HUES6 (cell line): ENCODE results near the gene KCTD1.

Experiments
- H3K27ac ChIP-seq: 2 replicates; pipeline ENCODE4 v1.7.0; 2013; ENCODE audit warnings: low read depth, mild to moderate bottlenecking, low read length, inconsistent platforms
- H3K27me3 ChIP-seq: 2 replicates; pipeline ENCODE4 v1.6.1; 2013; ENCODE audit warnings: low read length; ENCODE audit not compliant: control insufficient read depth, insufficient read depth
- H3K36me3 ChIP-seq: 2 replicates; pipeline ENCODE4 v1.6.1; 2013; ENCODE audit warnings: low read length; ENCODE audit not compliant: control insufficient read depth, insufficient read depth
- H3K4me1 ChIP-seq: 2 replicates; pipeline ENCODE4 v1.6.1; 2013; ENCODE audit warnings: low read length; ENCODE audit not compliant: control insufficient read depth, insufficient read depth
- H3K4me3 ChIP-seq: 2 replicates; pipeline ENCODE4 v1.5.1; 2013; ENCODE audit warnings: low read depth, low read length
- H3K9ac ChIP-seq: one replicate; pipeline ENCODE4 v1.6.1; 2013; ENCODE audit warnings: mild to moderate bottlenecking, low read length
- H3K9me3 ChIP-seq: 2 replicates; pipeline ENCODE4 v1.6.1; 2013; ENCODE audit warnings: low read depth, low read length; ENCODE audit not compliant: control insufficient read depth, insufficient read depth

The KCTD1 gene

GRCh38 chr18:26455639-26456038, 92.7 kb downstream of the KCTD1 start:
- H3K4me1 ChIP-seq: peaks cover 10% of the 10 kb centered on the region
- peaks cover 3% of the 10 kb centered on the region; the same call in 1 of the 2 replicates for H3K27me3 ChIP-seq
- H3K9ac ChIP-seq: no peak overlapping the region
- H3K36me3 ChIP-seq: peaks cover 10% of the 10 kb centered on the region; the same call in 1 of the 2 replicates
- H3K4me3 ChIP-seq: no peak overlapping the region
- no peak overlapping the region for H3K27ac ChIP-seq
- no peaks in the 10 kb centered on the region for H3K9me3 ChIP-seq

GRCh38 chr18:26454616-26455015, 93.7 kb downstream of the KCTD1 start:
- peaks cover 3% of the 10 kb centered on the region; the same call in 1 of the 2 replicates for H3K27me3 ChIP-seq
- no peaks in the 10 kb centered on the region for H3K9me3 ChIP-seq
- no peak overlapping the region for H3K4me3 ChIP-seq
- peaks cover 10% of the 10 kb centered on the region for H3K4me1 ChIP-seq
- H3K9ac ChIP-seq: no peak overlapping the region
- peaks cover 10% of the 10 kb centered on the region; the same call in 1 of the 2 replicates for H3K36me3 ChIP-seq
- no peak overlapping the region for H3K27ac ChIP-seq

GRCh38 chr18:26454192-26454591, 94.2 kb downstream of the KCTD1 start:
- H3K36me3 ChIP-seq: peaks cover 5% of the 10 kb centered on the region; the same call in 1 of the 2 replicates
- no peak overlapping the region for H3K4me3 ChIP-seq
- peaks cover 11% of the 10 kb centered on the region for H3K4me1 ChIP-seq
- H3K9me3 ChIP-seq: no peaks in the 10 kb centered on the region
- peaks cover 3% of the 10 kb centered on the region; the same call in 1 of the 2 replicates for H3K27me3 ChIP-seq
- no peak overlapping the region for H3K27ac ChIP-seq
- H3K9ac ChIP-seq: no peak overlapping the region

- Histone ChIP-seq H3K27me3 (peaks cover under 1% of the 10 kb centered on the region; the same call in 1 of the 2 replicates), H3K4me3 (no peak overlapping the region), H3K4me1 (peaks cover 18% of the 10 kb centered on the region), H3K9ac (no peak overlapping the region), H3K36me3 (0 out of 2 replicates have a peak, but pooled peaks cover 3% of the 10 kb centered on the region), H3K27ac (no peak overlapping the region), H3K9me3 (no peaks in the 10 kb centered on the region)
Measured at GRCh38 chr18:26453386-26453901, 94.9 kb downstream of the KCTD1 start.

- Histone ChIP-seq H3K9ac (no peak overlapping the region), H3K4me3 (no peak overlapping the region), H3K27me3 (no peaks in the 10 kb centered on the region), H3K9me3 (no peaks in the 10 kb centered on the region), H3K36me3 (0 out of 2 replicates have a peak, but pooled peaks cover 3% of the 10 kb centered on the region), H3K27ac (no peak overlapping the region), H3K4me1 (peaks cover 10% of the 10 kb centered on the region; the same call in 1 of the 2 replicates)
Measured at GRCh38 chr18:26450989-26451682, 97.2 kb downstream of the KCTD1 start.

GRCh38 chr18:26448714-26449159, 99.6 kb downstream of the KCTD1 start:
- Histone ChIP-seq H3K4me3 (no peak overlapping the region), H3K27me3 (no peaks in the 10 kb centered on the region), H3K9me3 (peaks cover 2% of the 10 kb centered on the region; the same call in 1 of the 2 replicates), H3K9ac (no peak overlapping the region), H3K27ac (no peak overlapping the region), H3K4me1 (peaks cover 10% of the 10 kb centered on the region; the same call in 1 of the 2 replicates), H3K36me3 (no peaks in the 10 kb centered on the region)

- Histone ChIP-seq H3K9ac (no peak overlapping the region), H3K27me3 (no peaks in the 10 kb centered on the region), H3K27ac (no peak overlapping the region), H3K4me1 (peaks cover 5% of the 10 kb centered on the region; the same call in 1 of the 2 replicates), H3K36me3 (no peaks in the 10 kb centered on the region), H3K9me3 (peaks cover 2% of the 10 kb centered on the region; the same call in 1 of the 2 replicates), H3K4me3 (no peak overlapping the region)
Measured at GRCh38 chr18:26443853-26444252, 104.5 kb downstream of the KCTD1 start.

GRCh38 chr18:26442126-26442525, 106.2 kb downstream of the KCTD1 start:
- Histone ChIP-seq H3K36me3 (no peaks in the 10 kb centered on the region), H3K4me3 (no peak overlapping the region), H3K9me3 (peaks cover 2% of the 10 kb centered on the region; the same call in 1 of the 2 replicates), H3K9ac (no peak overlapping the region), H3K27me3 (no peaks in the 10 kb centered on the region), H3K4me1 (peaks cover under 1% of the 10 kb centered on the region; the same call in 1 of the 2 replicates), H3K27ac (no peak overlapping the region)

GRCh38 chr18:26440644-26441043, 107.7 kb downstream of the KCTD1 start:
- Histone ChIP-seq H3K4me1 (peaks cover 12% of the 10 kb centered on the region), H3K27ac (no peak overlapping the region), H3K4me3 (no peak overlapping the region), H3K36me3 (no peaks in the 10 kb centered on the region), H3K9me3 (peaks cover 2% of the 10 kb centered on the region; the same call in 1 of the 2 replicates), H3K9ac (no peak overlapping the region), H3K27me3 (no peaks in the 10 kb centered on the region)

- no peaks in the 10 kb centered on the region for H3K27me3 ChIP-seq
- peaks cover 12% of the 10 kb centered on the region for H3K4me1 ChIP-seq
- H3K4me3 ChIP-seq: no peak overlapping the region
- no peak overlapping the region for H3K9ac ChIP-seq
- no peak overlapping the region for H3K27ac ChIP-seq
- H3K9me3 ChIP-seq: peaks cover 2% of the 10 kb centered on the region; the same call in 1 of the 2 replicates
- H3K36me3 ChIP-seq: no peaks in the 10 kb centered on the region
Measured at GRCh38 chr18:26439537-26439936, 108.8 kb downstream of the KCTD1 start.

GRCh38 chr18:26438980-26439379, 109.4 kb downstream of the KCTD1 start:
- Histone ChIP-seq H3K27me3 (no peaks in the 10 kb centered on the region), H3K27ac (no peak overlapping the region), H3K4me1 (peaks cover 12% of the 10 kb centered on the region), H3K36me3 (no peaks in the 10 kb centered on the region), H3K9me3 (peaks cover under 1% of the 10 kb centered on the region; the same call in 1 of the 2 replicates), H3K9ac (no peak overlapping the region), H3K4me3 (no peak overlapping the region)
